ENCODE measurements around the gene ACSM6.

Gene ACSM6

DNA sequence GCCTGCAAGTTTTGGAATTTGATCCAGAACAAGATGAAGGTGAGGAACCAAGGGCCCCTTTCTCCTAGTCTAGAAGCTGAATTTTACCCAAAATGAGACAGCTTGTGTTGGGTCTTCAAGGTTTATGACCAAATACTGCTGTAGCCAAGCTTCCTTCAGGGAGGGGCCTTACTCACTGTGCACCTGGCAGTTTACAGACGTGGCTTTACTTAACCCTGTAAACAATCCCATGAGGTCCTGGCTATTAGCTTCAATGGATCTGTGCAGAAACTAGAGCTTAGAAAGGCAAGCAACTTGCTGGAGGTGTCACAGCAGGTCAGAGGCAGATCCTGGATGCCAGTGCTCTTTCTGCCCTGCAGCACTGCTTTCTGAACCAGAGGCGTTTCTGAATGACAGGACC lies 50.1 kb downstream of the ACSM6 start:
- ATAC-seq: no peak
- TF ChIP-seq RARB (CRISPR knock-in tag; IDR thresholded peaks at IDR 0.05): no peak
- no peak for TF ChIP-seq ESRRG (CRISPR knock-in tag; IDR thresholded peaks at IDR 0.05)
- no peak for TF ChIP-seq TOX (CRISPR knock-in tag; IDR thresholded peaks at IDR 0.05; ENCODE audit: borderline replicate concordance)
- no peak for TF ChIP-seq POU6F1 (CRISPR knock-in tag; IDR thresholded peaks at IDR 0.05; ENCODE audit: borderline replicate concordance, low read depth)
- TF ChIP-seq TCF4 (CRISPR knock-in tag; IDR thresholded peaks at IDR 0.05; ENCODE audit: borderline replicate concordance): no peak
- no peak for TF ChIP-seq CSRNP3 (CRISPR knock-in tag; IDR thresholded peaks at IDR 0.05)
- TF ChIP-seq ZC3H10 (CRISPR knock-in tag; IDR thresholded peaks at IDR 0.05): no peak
- TF ChIP-seq GLIS3 (CRISPR knock-in tag; IDR thresholded peaks at IDR 0.05): no peak
- TF ChIP-seq, protein P1, sequence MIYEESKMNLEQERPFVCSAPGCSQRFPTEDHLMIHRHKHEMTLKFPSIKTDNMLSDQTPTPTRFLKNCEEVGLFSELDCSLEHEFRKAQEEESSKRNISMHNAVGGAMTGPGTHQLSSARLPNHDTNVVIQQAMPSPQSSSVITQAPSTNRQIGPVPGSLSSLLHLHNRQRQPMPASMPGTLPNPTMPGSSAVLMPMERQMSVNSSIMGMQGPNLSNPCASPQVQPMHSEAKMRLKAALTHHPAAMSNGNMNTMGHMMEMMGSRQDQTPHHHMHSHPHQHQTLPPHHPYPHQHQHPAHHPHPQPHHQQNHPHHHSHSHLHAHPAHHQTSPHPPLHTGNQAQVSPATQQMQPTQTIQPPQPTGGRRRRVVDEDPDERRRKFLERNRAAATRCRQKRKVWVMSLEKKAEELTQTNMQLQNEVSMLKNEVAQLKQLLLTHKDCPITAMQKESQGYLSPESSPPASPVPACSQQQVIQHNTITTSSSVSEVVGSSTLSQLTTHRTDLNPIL (CRISPR knock-in tag; IDR thresholded peaks at IDR 0.05; ENCODE audit: low read depth): no peak

GRCh38 chr10:95245425-95246055 lies 51.5 kb downstream of the ACSM6 start:
- no peak for TF ChIP-seq GLIS3 (CRISPR knock-in tag; IDR thresholded peaks at IDR 0.05)
- TF ChIP-seq BACH2 (CRISPR knock-in tag; IDR thresholded peaks at IDR 0.05; ENCODE audit: borderline replicate concordance): no peak
- TF ChIP-seq, protein P2, sequence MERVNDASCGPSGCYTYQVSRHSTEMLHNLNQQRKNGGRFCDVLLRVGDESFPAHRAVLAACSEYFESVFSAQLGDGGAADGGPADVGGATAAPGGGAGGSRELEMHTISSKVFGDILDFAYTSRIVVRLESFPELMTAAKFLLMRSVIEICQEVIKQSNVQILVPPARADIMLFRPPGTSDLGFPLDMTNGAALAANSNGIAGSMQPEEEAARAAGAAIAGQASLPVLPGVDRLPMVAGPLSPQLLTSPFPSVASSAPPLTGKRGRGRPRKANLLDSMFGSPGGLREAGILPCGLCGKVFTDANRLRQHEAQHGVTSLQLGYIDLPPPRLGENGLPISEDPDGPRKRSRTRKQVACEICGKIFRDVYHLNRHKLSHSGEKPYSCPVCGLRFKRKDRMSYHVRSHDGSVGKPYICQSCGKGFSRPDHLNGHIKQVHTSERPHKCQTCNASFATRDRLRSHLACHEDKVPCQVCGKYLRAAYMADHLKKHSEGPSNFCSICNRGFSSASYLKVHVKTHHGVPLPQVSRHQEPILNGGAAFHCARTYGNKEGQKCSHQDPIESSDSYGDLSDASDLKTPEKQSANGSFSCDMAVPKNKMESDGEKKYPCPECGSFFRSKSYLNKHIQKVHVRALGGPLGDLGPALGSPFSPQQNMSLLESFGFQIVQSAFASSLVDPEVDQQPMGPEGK (CRISPR knock-in tag; IDR thresholded peaks at IDR 0.05; ENCODE audit: borderline replicate concordance): no peak
- no peak for TF ChIP-seq ZNF8 (CRISPR knock-in tag; IDR thresholded peaks at IDR 0.05)
- TF ChIP-seq RARB (CRISPR knock-in tag; IDR thresholded peaks at IDR 0.05): no peak
- no peak for TF ChIP-seq CSDC2 (CRISPR knock-in tag; IDR thresholded peaks at IDR 0.05)
- TF ChIP-seq PPARA (CRISPR knock-in tag; IDR thresholded peaks at IDR 0.05; ENCODE audit: borderline replicate concordance): no peak
- TF ChIP-seq ZFP30 (CRISPR knock-in tag; IDR thresholded peaks at IDR 0.05): no peak
- no peak for TF ChIP-seq ZFP3 (CRISPR knock-in tag; IDR thresholded peaks at IDR 0.05)
- TF ChIP-seq ZC3H10 (CRISPR knock-in tag; IDR thresholded peaks at IDR 0.05): no peak
- TF ChIP-seq ARNTL (CRISPR knock-in tag; IDR thresholded peaks at IDR 0.05; ENCODE audit: borderline replicate concordance, low read depth): no peak
- TF ChIP-seq POU6F1 (CRISPR knock-in tag; IDR thresholded peaks at IDR 0.05; ENCODE audit: borderline replicate concordance, low read depth): no peak
- TF ChIP-seq, protein P1 (CRISPR knock-in tag; IDR thresholded peaks at IDR 0.05; ENCODE audit: low read depth): no peak
- no peak for TF ChIP-seq TCF4 (CRISPR knock-in tag; IDR thresholded peaks at IDR 0.05; ENCODE audit: borderline replicate concordance)
- no peak for TF ChIP-seq TOX (CRISPR knock-in tag; IDR thresholded peaks at IDR 0.05; ENCODE audit: borderline replicate concordance)
- TF ChIP-seq SNAI2 (CRISPR knock-in tag; IDR thresholded peaks at IDR 0.05): no peak
- no peak for TF ChIP-seq ESRRG (CRISPR knock-in tag; IDR thresholded peaks at IDR 0.05)
- TF ChIP-seq ZNF565 (CRISPR knock-in tag; conservative IDR thresholded peaks at IDR 0.05; ENCODE audit: low read depth): no peak
- TF ChIP-seq OSR1 (CRISPR knock-in tag; IDR thresholded peaks at IDR 0.05): no peak
- no peak for TF ChIP-seq CSRNP3 (CRISPR knock-in tag; IDR thresholded peaks at IDR 0.05)
- ATAC-seq: no peak
